ENCODE measurements around the gene LONP2.
"Not testable (repeated sequence)": the region's sequence is repeated elsewhere in the genome, so short reads cannot be mapped to it uniquely, and the experiment has no call there.

The LONP2 gene

DNA sequence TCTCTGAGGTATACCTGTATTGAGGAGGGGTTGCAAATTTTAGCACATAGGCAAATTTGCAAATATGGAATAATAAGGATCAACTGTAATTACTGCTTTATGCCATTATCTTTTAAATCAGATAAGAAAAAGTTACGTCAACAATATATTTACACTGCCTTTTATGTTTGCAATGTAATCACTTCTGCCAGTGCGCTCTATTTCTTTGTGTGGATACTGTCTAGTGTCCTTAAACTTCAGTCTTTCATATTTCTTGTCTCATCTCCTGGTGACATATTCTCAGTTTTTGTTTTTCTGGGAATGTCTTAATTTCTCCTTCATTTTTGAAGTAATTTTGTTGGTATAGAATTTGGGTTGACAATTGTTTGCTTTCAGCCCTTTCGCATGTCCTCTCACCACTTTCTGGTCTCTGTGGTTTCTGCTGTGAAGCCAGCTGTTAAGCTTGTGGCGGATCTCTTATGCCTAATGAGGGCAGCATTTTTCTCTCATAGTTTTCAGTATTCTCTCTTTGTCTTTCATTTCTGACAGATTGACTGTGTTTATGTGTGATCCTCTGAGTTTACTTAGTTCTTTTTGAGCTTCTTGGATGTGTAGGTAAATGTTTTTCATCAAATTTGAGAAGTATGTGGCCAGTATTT lies 40.8 kb downstream of the LONP2 start:
- DNase-seq (ENCODE audit: insufficient read length, low spot score) (no peak), FAIRE-seq (no peak)
- no peak for TF ChIP-seq POLR2A (IDR thresholded peaks at IDR 0.05; ENCODE audit: low read depth, low read length)

GRCh38 chr16:48287239-48287638 lies 43.1 kb downstream of the LONP2 start:
- no peak for TF ChIP-seq POLR2A (IDR thresholded peaks at IDR 0.05; ENCODE audit: low read depth, low read length)
- FAIRE-seq: no peak
- DNase-seq (ENCODE audit: insufficient read length, low spot score): no peak

GRCh38 chr16:48291303-48291702 lies 47.2 kb downstream of the LONP2 start:
- TF ChIP-seq POLR2A (IDR thresholded peaks at IDR 0.05; ENCODE audit: low read depth, low read length): no peak
- DNase-seq (ENCODE audit: insufficient read length, low spot score): no peak
- FAIRE-seq: no peak

GRCh38 chr16:48291754-48292153 lies 47.7 kb downstream of the LONP2 start:
- DNase-seq (ENCODE audit: insufficient read length, low spot score) (no peak), FAIRE-seq (no peak)
- no peak for TF ChIP-seq POLR2A (IDR thresholded peaks at IDR 0.05; ENCODE audit: low read depth, low read length)

DNA sequence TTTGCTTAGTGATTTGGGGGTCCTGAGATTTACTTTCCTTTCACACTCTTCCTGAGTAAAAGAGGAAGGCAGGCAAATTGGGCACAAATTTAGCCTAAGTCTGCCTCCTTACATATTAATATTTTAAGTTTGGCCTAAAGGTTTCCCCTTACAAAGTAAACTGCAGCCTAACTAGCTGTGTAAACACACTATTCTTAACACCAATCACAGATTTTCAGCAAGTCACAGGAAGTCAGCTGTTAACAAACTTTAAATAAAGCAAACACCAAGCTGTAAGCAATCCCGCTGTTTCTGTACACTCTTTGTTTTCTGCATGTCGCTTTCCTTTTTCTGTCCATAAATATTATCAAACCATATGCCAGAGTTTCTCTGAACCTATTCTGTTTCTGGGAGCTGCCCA lies 48.4 kb downstream of the LONP2 start:
- TF ChIP-seq POLR2A (IDR thresholded peaks at IDR 0.05; ENCODE audit: low read depth, low read length): no peak
- DNase-seq (ENCODE audit: insufficient read length, low spot score): no peak
- FAIRE-seq: no peak

- no peak for DNase-seq (ENCODE audit: insufficient read length, low spot score)
- FAIRE-seq: no peak
- TF ChIP-seq POLR2A (IDR thresholded peaks at IDR 0.05; ENCODE audit: low read depth, low read length): no peak
These were observed 50.6 kb downstream of the LONP2 start for GRCh38 chr16:48294724-48295123.

- no peak for TF ChIP-seq POLR2A (IDR thresholded peaks at IDR 0.05; ENCODE audit: low read depth, low read length)
- no peak for DNase-seq (ENCODE audit: insufficient read length, low spot score)
- FAIRE-seq: no peak
These were observed 51.6 kb downstream of the LONP2 start for GRCh38 chr16:48295488-48296281.

- DNase-seq (ENCODE audit: insufficient read length, low spot score) (no peak), FAIRE-seq (peak; percentile 20)
- no peak for TF ChIP-seq POLR2A (IDR thresholded peaks at IDR 0.05; ENCODE audit: low read depth, low read length)
These were observed 55.4 kb downstream of the LONP2 start for GRCh38 chr16:48299471-48299870.

DNA sequence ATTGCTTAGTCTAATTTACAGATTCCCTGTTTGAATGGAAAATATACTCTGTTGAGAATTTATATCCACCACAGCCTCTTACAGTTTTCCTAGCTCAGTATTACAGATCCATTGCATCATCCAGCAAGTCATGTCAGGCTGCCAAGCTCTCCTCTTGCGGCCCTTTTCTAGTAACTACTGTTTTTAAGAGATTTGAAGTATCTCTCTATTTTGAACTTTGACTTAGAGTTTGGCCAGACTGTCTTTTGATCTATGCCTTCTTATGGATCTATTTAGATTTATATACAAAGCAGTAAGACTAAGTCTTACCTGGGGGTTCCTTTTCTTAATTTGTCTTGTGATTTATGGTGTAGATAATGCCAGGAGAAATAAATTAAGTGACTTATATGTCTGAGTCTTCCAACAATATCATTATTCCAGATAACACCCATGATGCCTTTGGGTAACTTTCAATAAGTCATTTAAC lies 56.3 kb downstream of the LONP2 start:
- TF ChIP-seq POLR2A (IDR thresholded peaks at IDR 0.05; ENCODE audit: low read depth, low read length): no peak
- DNase-seq (ENCODE audit: insufficient read length, low spot score) (no peak), FAIRE-seq (no peak)

DNA sequence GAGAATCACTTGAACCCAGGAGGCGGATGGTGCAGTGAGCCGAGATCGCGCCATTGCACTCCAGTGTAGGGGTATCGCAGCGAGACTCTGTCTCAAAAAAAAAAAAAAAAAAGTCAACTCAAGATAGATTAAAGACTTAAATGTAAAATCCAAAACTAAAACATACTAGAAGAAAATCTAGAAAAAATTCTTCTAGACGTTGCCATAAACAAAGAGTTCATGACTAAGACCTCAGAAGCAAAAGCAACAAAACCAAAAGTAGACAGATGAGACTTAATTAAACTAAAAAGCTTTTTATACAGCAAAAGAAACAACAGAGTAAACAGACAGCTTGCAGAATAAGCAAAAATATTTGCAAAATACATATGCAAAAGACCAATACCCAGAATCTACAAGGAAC lies 64.4 kb downstream of the LONP2 start:
- no peak for DNase-seq (ENCODE audit: insufficient read length, low spot score)
- TF ChIP-seq POLR2A (IDR thresholded peaks at IDR 0.05; ENCODE audit: low read depth, low read length): no peak
- no peak for FAIRE-seq

DNA sequence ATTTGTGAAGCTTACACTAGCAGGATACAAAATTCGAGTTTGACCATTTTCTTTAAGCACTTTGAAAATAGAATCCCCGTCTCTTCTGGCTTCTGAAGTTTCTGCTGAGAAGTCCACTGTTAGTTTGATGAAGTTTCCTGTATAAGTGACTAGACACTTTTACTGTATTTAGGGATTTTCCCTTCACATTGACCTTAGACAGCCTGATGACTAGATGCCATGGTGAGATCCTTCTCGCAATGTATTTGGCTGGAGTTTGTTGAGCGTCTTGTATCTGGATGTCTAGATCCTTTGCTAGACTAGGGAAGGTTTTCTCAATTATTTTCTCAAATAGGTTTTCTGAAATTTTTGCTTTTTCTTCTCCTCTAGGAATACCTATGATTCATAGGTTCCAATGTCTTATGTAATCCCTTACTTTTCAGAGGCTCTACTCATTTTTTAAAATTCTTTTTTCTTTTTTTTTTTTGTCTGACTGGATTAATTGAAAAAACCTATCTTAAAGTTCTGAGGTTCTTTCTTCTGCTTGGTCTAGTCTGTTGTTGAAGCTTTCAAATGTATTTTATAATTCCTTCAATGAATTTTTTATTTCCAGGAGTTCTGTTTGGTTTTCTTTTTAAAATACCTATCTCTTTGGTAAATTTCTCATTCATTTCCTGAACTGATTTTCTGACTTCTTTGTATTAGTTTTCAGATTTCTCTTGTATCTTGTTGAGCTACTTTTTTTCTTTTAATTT lies 67.0 kb downstream of the LONP2 start:
- no peak for TF ChIP-seq POLR2A (IDR thresholded peaks at IDR 0.05; ENCODE audit: low read depth, low read length)
- DNase-seq (ENCODE audit: insufficient read length, low spot score) (no peak), FAIRE-seq (no peak)

GRCh38 chr16:48313905-48314304 lies 69.8 kb downstream of the LONP2 start:
- FAIRE-seq; DNase-seq (ENCODE audit: insufficient read length, low spot score): not testable (repeated sequence)

- TF ChIP-seq POLR2A (IDR thresholded peaks at IDR 0.05; ENCODE audit: low read depth, low read length): no peak
- FAIRE-seq: no peak
These were observed 72.9 kb downstream of the LONP2 start for GRCh38 chr16:48317026-48317425.

DNA sequence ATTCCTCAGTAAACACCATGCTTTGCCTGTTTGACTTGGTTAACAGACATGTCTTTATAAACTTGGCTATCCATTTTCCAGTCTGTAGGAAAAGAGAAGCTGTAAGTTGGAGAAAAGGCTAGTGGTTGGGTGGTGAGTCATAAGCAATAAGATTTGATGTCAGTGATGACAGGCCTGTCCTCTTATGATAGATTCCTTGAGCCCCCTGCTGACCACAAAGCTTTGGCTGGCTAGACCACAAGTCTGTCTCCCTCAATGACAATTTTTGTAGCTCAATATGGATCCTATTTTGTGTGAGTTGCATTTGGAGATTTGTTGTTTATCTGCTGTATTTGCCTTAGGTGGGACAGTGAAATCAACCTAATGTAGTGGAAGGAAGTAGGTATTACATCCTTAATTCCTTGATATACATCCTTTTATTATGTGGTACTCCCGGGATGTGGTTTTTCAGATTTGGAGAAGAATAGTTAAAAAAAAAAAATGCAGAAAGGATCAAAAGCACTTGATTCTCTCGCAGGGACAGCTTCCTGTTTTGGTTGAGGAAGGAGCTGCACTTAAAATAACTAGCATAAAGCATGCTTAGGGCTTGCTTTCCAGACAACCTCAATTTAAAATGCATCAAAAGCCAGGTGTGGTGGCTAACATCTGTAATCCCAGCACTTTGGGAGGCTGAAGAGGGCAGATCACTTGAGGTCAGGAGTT lies 73.7 kb downstream of the LONP2 start:
- TF ChIP-seq POLR2A (IDR thresholded peaks at IDR 0.05; ENCODE audit: low read depth, low read length): no peak
- FAIRE-seq (peak; percentile 86), DNase-seq (ENCODE audit: insufficient read length, low spot score) (no peak)

More at GRCh38 chr16:48317026-48317425, 72.9 kb downstream of the LONP2 start:
- no peak for DNase-seq (ENCODE audit: insufficient read length, low spot score)

Measured in H54 (cell line).